ENCODE measurements around the gene RBM20. TPM values are rescaled to one million over a fixed set of nuclear protein-coding genes. Genes with fewer than 3 reads are reported as not detected.
"Not testable (repeated sequence)": the region's sequence is repeated elsewhere in the genome, so short reads cannot be mapped to it uniquely, and the experiment has no call there.

RBM20 gene
- total RNA-seq, 2 donors from 2014 or later = 51.7 to 59.9 TPM

DNA sequence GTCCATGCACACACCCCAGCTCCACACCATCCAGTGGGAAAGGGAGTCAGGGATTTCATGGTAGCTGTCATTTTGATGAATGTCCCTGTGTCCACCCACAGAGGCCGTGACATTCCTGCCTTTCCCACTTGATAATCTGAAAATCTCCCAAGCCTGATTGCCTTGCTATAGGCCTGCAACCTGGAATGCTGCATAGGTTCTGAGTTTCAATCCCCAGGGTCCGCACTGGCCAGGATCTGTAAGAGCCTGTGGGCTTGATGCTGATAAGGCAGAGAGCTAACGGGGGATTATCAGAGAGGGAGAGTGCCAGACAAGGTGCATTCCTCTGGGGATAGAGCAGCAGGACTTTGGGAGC is 57.5 kb downstream of the RBM20 start:
- H3K27ac ChIP-seq = peak overlapping the region; percentile 80 to 86
- no peak for DNase-seq (ENCODE audit: low spot score)
- no peaks in the 10 kb centered on the region for H3K9me3 ChIP-seq
- H3K4me3 ChIP-seq = no peak overlapping the region
- TF ChIP-seq, protein P1, sequence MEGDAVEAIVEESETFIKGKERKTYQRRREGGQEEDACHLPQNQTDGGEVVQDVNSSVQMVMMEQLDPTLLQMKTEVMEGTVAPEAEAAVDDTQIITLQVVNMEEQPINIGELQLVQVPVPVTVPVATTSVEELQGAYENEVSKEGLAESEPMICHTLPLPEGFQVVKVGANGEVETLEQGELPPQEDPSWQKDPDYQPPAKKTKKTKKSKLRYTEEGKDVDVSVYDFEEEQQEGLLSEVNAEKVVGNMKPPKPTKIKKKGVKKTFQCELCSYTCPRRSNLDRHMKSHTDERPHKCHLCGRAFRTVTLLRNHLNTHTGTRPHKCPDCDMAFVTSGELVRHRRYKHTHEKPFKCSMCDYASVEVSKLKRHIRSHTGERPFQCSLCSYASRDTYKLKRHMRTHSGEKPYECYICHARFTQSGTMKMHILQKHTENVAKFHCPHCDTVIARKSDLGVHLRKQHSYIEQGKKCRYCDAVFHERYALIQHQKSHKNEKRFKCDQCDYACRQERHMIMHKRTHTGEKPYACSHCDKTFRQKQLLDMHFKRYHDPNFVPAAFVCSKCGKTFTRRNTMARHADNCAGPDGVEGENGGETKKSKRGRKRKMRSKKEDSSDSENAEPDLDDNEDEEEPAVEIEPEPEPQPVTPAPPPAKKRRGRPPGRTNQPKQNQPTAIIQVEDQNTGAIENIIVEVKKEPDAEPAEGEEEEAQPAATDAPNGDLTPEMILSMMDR (IDR thresholded peaks at IDR 0.05) = no peak
- H3K4me1 ChIP-seq = peaks cover 0 to 46% of the 10 kb centered on the region in 2 donors
- no peaks in the 10 kb centered on the region for H3K27me3 ChIP-seq
- H3K36me3 ChIP-seq = no peaks in the 10 kb centered on the region

DNA sequence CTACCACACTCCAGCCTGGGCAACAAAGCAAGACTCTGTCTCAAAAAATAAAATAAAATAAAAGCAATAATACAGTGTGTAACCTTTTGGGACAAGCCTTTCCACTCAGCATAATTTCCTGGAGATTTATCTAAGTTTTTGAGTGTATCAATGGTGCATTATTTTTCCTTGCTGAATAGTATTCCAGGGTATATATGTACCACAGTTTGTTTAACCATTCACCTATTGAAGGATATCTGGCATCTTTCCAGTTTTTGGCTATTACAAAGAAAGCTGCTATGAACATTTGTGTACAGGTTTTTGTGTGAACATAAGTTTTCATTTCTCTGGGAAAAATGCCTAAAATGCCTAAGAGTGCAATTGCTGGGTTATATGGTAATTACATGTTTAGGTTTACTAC is 59.9 kb downstream of the RBM20 start:
- H3K27me3 ChIP-seq = no peaks in the 10 kb centered on the region
- TF ChIP-seq, protein P1 (IDR thresholded peaks at IDR 0.05) = no peak
- H3K9me3 ChIP-seq = no peaks in the 10 kb centered on the region
- H3K36me3 ChIP-seq = no peaks in the 10 kb centered on the region
- H3K4me1 ChIP-seq = peaks cover 0 to 43% of the 10 kb centered on the region in 2 donors
- H3K4me3 ChIP-seq = no peak overlapping the region
- no peak for DNase-seq (ENCODE audit: low spot score)
- H3K27ac ChIP-seq = peak overlapping the region; percentile 80 to 86

DNA sequence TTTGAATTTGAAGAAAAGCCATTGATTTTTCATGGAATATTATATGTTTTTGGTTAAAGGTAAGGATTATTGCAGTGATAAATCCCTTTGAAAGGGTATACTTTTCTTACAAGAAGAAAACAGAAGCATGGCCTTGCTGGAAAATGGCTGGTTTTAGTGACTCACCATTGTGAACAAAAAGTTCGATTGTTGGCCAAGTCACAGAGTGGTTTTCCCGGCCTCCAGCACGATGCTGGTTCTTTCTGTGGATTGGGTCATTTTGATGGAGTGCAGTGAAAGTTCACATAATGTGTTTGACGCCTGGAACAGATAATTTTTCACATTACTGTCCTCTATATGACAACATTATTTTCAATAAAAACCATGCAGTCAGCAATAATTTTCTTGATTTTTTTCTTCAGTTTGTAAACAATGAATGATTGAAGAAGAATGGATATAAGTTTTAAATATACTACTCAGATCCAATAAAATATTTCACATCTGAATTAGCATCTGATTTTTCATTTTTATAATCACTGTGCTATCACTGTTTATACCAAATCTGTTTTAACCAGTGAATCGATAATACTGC is 60.9 kb downstream of the RBM20 start:
- TF ChIP-seq, protein P1 (IDR thresholded peaks at IDR 0.05) = no peak
- DNase-seq (ENCODE audit: low spot score) = no peak
- H3K9me3 ChIP-seq = no peaks in the 10 kb centered on the region
- peak overlapping the region in 1 of 2 donors; percentile 80 for H3K27ac ChIP-seq
- no peaks in the 10 kb centered on the region for H3K27me3 ChIP-seq
- H3K36me3 ChIP-seq = no peaks in the 10 kb centered on the region
- H3K4me1 ChIP-seq = peaks cover 0 to 52% of the 10 kb centered on the region in 2 donors
- H3K4me3 ChIP-seq = no peak overlapping the region

DNA sequence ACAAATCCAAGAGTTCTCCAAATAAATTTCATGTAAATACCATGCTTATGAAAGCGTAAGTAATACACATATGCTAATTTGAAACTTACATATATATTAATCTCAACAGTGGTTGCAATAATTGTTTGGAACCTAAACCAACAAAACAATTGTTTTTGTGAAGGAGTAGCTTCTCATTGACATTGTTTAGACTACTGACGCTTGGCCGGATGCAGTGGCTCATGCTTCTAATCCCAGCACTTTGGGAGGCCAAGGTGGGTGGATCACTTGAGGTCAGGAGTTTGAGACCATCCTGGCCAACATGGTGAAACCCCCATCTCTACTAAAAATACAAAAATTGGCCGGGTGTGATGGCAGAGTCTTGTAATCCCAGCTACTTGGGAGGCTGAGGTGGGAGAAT is 61.5 kb downstream of the RBM20 start:
- not testable (repeated sequence) for H3K4me3 ChIP-seq; H3K27me3 ChIP-seq; DNase-seq (ENCODE audit: low spot score); H3K9me3 ChIP-seq; H3K36me3 ChIP-seq
- peaks cover 0 to 52% of the 10 kb centered on the region in 2 donors for H3K4me1 ChIP-seq
- peak overlapping the region in 1 of 2 donors; percentile 80 for H3K27ac ChIP-seq

DNA sequence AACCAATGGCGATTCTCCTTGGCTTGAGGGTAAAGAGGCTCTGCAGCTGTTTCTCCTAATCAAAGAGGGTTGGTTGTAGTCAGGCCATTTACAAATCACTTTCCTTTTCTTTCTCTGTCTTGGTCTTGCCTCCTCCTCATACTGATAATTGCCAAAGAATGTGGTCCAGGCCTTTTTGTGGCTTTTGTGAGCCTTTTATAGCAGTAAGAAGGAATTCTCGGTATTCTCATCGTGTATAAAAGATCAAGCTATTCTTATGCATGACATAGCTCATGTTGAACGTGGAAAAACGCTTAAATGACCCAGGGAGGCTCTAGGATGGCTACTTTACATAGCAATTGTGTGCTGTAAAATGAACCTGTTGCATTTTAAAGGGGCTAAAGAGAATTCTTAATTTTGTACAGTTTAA is 62.6 kb downstream of the RBM20 start:
- TF ChIP-seq, protein P1 (IDR thresholded peaks at IDR 0.05) = no peak
- no peak overlapping the region for H3K4me3 ChIP-seq
- no peaks in the 10 kb centered on the region for H3K27me3 ChIP-seq
- no peaks in the 10 kb centered on the region for H3K9me3 ChIP-seq
- peak overlapping the region; percentile 63 to 80 for H3K27ac ChIP-seq
- no peak for DNase-seq (ENCODE audit: low spot score)
- H3K4me1 ChIP-seq = peaks cover 0 to 42% of the 10 kb centered on the region in 2 donors
- no peaks in the 10 kb centered on the region for H3K36me3 ChIP-seq

DNA sequence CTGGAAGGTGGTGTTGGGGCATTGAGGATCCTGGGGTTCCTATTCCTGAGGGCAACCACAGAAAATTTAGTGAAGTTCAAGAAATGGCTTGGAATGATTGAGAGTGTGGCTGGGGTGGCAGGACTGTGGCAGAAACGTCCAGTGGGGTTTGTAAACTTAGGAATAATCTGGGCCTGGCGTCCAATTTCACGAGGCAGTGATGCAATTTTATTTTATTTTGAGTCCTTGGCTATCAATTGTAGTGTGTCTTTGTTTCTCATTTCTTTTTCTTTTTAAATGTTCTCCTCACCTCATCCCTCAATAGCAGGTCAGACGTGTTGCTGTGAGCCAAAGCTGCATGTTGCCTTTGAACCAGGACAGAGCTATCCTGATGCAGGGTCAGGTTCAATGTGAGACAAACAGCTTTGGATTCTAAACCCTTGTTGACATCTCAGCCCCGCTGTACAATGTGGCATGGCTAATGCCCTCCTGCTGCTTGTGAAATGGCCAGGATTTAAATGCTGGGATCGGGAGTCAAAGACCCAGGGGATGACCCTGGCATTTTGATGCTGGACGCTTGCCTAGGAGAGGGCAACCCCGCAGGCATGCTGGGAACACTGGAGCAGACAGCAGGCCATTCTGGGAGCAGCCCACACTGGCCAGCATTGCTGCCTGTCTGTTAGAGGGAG is 64.8 kb downstream of the RBM20 start:
- no peak overlapping the region for H3K4me3 ChIP-seq

More for the DNA sequence above, 64.8 kb downstream of the RBM20 start:
- Histone ChIP-seq H3K27me3 (no peaks in the 10 kb centered on the region), H3K27ac (peak overlapping the region; percentile 63 to 80), H3K4me1 (peaks cover 0 to 33% of the 10 kb centered on the region in 2 donors), H3K9me3 (no peaks in the 10 kb centered on the region), H3K36me3 (no peaks in the 10 kb centered on the region)
- no peak for DNase-seq (ENCODE audit: low spot score)
- TF ChIP-seq, protein P1 (IDR thresholded peaks at IDR 0.05) = no peak
